ENCODE results near the gene CPB2. TPM values are rescaled to one million over a fixed set of nuclear protein-coding genes. Genes with fewer than 3 reads are reported as not detected.
A peak's percentile ranks its signal among the peaks of the same experiment; 100 is the strongest.

Gene CPB2
- total and polyA plus RNA-seq, 9 of the 15 experiments (the other 6 are each of a cell fraction or from before 2014, with no cell fraction given), result 0.03 to 0.16 (median 0.07) TPM; not detected in 6

DNA sequence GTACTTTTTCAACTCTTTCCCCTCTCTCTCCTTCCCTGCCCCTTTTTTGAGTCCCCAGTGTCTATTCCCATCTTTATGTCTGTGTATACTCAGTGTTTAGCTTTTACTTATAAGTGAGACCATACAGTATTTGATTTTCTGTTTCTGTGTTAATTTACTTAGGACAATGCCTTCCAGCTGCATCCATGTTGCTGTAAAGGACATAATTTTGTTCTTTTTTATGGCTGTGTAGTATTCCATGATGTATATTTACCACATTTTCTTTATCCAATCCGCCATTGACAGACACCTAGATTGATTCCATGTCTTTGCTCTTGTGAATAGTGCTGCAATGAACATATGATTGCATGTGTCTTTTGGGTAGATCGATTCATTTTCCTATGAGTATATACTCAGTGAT, 41.5 kb downstream of the CPB2 start:
- Histone ChIP-seq H3K27me3 (ENCODE audit: control insufficient read depth in 2 of 2, insufficient read depth in 2 of 2, low read length in 2 of 2) (no peaks in the 10 kb centered on the region), H3K79me2 (ENCODE audit: control insufficient read depth, insufficient read depth, low read length) (no peaks in the 10 kb centered on the region), H2AFZ (ENCODE audit: low read depth, low read length) (no peak overlapping the region), H3K27ac (ENCODE audit: extremely low read depth, low read depth, low read length) (no peak overlapping the region), H3K9ac (ENCODE audit: insufficient read depth in 1 of 2, low read depth in 2 of 2, low read length in 2 of 2) (no peak overlapping the region), H3K4me1 (replicated peaks in 1 of 2; ENCODE audit: control insufficient read depth in 2 of 2, insufficient read depth in 2 of 2, low read length in 2 of 2) (peaks cover 0 to 4% of the 10 kb centered on the region in 2 experiments; a peak in 2 of 5 replicates), H4K20me1 (replicated peaks; ENCODE audit: control insufficient read depth, insufficient read depth, low read length) (no peaks in the 10 kb centered on the region), H3K4me2 (ENCODE audit: insufficient read depth, low read length) (no peak overlapping the region), H3K4me3 (no peak overlapping the region), H3K9me1 (ENCODE audit: control insufficient read depth, insufficient read depth, low read length) (no peaks in the 10 kb centered on the region), H3K9me3 (replicated peaks; ENCODE audit: control insufficient read depth, insufficient read depth, low read depth, low read length) (no peaks in the 10 kb centered on the region), H3K36me3 (ENCODE audit: control insufficient read depth, insufficient read depth, low read length) (no peaks in the 10 kb centered on the region)
- FAIRE-seq (no peak), DNase-seq (ENCODE audit: extremely low read depth in 1 of 4, low spot score in 3 of 4) (no peak), ATAC-seq (no peak)
- in situ Hi-C loops (cut with MboI) (no loop called here), intact Hi-C loops (cut with micrococcal nuclease) (no loop called here)
- BruUV-seq (replicated peaks), result no TSS peak
- ChIA-PET CTCF (ENCODE audit: low intra/inter-chr PET ratio) (no interaction called here), POLR2A (interaction anchor here (1.5 kb wide), 1 partner anchor 11 kb away, joined by 5 read pairs; the partner anchor contains the start of gene ZC3H13)
- 41% methylated on average over 2 of the region's 2 CpGs for WGBS (ENCODE audit: insufficient coverage, low coverage, missing lambda C conversion rate)
- TF ChIP-seq ZBTB1 (CRISPR knock-in tag; IDR thresholded peaks at IDR 0.05; ENCODE audit: borderline replicate concordance, low read depth) (no peak), BACH1 (tag; IDR thresholded peaks at IDR 0.05) (no peak), ZNF583 (CRISPR knock-in tag; IDR thresholded peaks at IDR 0.05) (no peak), ZNF146 (CRISPR knock-in tag; IDR thresholded peaks at IDR 0.05; ENCODE audit: unreplicated experiment) (peak; percentile 36), ZNF197 (CRISPR knock-in tag; IDR thresholded peaks at IDR 0.05; ENCODE audit: low read depth) (no peak)
- TF ChIP-seq, protein P1, sequence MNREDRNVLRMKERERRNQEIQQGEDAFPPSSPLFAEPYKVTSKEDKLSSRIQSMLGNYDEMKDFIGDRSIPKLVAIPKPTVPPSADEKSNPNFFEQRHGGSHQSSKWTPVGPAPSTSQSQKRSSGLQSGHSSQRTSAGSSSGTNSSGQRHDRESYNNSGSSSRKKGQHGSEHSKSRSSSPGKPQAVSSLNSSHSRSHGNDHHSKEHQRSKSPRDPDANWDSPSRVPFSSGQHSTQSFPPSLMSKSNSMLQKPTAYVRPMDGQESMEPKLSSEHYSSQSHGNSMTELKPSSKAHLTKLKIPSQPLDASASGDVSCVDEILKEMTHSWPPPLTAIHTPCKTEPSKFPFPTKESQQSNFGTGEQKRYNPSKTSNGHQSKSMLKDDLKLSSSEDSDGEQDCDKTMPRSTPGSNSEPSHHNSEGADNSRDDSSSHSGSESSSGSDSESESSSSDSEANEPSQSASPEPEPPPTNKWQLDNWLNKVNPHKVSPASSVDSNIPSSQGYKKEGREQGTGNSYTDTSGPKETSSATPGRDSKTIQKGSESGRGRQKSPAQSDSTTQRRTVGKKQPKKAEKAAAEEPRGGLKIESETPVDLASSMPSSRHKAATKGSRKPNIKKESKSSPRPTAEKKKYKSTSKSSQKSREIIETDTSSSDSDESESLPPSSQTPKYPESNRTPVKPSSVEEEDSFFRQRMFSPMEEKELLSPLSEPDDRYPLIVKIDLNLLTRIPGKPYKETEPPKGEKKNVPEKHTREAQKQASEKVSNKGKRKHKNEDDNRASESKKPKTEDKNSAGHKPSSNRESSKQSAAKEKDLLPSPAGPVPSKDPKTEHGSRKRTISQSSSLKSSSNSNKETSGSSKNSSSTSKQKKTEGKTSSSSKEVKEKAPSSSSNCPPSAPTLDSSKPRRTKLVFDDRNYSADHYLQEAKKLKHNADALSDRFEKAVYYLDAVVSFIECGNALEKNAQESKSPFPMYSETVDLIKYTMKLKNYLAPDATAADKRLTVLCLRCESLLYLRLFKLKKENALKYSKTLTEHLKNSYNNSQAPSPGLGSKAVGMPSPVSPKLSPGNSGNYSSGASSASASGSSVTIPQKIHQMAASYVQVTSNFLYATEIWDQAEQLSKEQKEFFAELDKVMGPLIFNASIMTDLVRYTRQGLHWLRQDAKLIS (CRISPR knock-in tag; IDR thresholded peaks at IDR 0.05), result no peak
